ENCODE data around the gene UBQLN4.

UBQLN4 gene

DNA sequence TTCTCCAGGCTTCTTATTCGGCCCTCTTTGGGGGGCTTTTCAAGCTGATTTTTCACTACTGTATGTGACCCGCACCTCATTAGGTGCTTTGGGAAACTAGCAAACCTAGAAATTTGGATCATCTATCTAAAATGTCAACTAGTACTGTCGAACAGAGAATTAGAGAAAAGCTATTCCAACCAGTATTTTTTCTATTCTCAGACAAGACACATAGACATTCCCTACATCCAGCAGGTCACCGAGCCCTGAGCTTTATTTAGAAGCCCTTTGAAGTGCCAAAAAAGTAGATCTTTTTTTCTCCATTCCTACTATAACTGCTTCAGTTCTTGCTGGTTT is 32.5 kb downstream of the UBQLN4 start:
- DNase-seq (ENCODE audit: low read depth, low spot score), result no peak
- H3K27ac ChIP-seq, result no peak overlapping the region

GRCh38 chr1:156020293-156021092 is 33.1 kb downstream of the UBQLN4 start, which contains the start of gene SSR2:
SSR2 (minus strand) TSS chr1:156020951; CDS start chr1:156020167, 784 bp downstream.
- peak within 1 kb of the TSS; percentile 46 for H3K27ac ChIP-seq
- DNase-seq (ENCODE audit: low read depth, low spot score), result peak; percentile 54

DNA sequence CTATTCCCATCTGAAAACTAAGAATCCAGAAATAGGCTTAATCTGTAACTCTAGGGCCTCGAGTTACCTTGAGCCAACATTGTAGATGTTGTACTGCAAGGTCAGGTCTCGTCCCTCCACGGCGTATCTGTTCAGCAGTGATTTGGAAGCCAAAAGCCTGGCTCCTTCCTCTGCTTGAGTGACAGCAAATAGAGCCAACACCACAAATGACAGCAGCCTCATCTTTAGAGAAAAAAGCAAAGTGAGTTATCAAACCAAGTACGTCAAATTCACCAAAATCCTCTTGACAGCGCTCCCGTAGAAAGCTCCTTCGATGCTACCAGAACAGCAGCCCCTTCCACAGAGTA is 33.7 kb downstream of the UBQLN4 start:
- no peak overlapping the region for H3K27ac ChIP-seq
- no peak for DNase-seq (ENCODE audit: low read depth, low spot score)

- DNase-seq (ENCODE audit: low read depth, low spot score), result no peak
- no peak overlapping the region for H3K27ac ChIP-seq
These were observed 38.8 kb downstream of the UBQLN4 start for GRCh38 chr1:156014829-156015228.

DNA sequence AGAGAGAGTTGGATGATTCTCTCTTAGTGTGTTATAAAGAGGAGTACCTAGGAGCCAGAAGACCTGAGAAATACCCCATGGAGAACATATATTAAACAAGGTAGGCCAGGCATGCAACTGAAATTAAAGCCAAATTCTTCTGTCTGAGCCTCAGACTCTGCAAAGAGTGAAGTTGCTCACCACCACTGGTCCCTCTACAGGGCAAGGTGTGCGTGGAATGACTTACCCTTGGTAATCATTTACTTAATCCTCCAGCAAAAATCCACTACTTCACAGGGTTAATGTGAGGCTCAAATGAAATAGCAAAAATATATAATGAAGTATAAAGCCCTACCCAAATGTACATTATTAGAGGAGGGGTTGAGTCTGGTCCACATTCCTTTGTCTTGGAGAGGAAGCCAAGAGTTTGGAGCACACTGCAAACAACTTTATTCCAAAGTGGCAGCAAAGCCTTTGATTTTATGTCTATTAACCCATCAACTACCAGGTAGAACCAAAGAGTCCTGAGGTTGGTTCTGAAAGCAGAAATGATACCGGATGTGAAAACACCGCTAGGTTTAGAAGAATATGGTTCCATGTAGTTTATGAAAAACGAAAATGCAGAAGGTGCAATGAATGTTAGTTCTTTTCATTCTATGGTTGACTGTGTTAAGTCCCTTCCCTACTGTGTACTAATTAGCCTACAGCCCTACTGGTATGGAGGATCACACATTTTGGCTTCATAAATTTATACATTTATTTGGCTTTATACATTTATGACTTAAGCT is 41.4 kb downstream of the UBQLN4 start:
- no peak overlapping the region for H3K27ac ChIP-seq
- DNase-seq (ENCODE audit: low read depth, low spot score), result no peak

- DNase-seq (ENCODE audit: low read depth, low spot score), result no peak
- H3K27ac ChIP-seq, result no peak overlapping the region
These were observed 44.2 kb downstream of the UBQLN4 start for GRCh38 chr1:156009404-156009803.

GRCh38 chr1:156006666-156007376 is 46.8 kb downstream of the UBQLN4 start:
- H3K27ac ChIP-seq, result peak overlapping the region; percentile 37
- DNase-seq (ENCODE audit: low read depth, low spot score), result no peak

- no peak for DNase-seq (ENCODE audit: low read depth, low spot score)
- no peak overlapping the region for H3K27ac ChIP-seq
These were observed 48.6 kb downstream of the UBQLN4 start for GRCh38 chr1:156004843-156005584.

- H3K27ac ChIP-seq, result peak overlapping the region; percentile 71
These were observed 49.7 kb downstream of the UBQLN4 start for GRCh38 chr1:156003923-156004188.

DNA sequence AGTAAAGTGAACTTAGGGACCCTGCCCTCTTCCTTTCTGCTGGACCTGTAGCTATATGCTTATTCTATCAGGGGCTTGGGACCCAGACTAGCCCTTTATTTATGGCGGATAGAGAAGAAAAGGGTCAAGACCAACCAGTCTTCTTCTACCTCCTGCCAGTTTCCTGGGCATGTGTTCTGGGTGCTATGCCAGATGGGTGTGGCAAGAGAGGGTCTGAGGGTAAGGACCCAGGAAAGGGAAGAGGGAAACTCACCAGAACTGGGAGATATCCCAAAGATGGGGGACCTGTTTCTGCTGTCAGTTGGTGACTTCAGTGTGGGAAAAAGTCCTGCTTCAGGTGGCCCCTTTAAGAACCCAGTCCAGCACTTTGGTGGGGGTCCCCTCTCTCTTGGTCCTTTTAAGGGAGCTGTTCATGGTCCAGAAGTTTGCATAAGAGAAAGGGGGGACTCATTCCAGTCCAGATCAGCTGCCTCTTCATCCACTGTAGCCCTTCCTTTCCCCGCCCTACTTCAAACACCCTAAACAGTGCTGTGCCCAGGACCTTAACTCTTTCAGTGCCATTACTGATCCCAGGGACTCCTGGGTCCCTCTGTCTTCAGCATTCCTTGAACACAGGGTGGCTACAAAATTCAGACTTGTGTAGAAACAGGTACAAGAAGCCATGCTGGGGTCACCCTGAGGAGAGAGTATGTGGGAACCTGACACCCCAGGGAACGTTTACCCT is 51.2 kb downstream of the UBQLN4 start:
- DNase-seq (ENCODE audit: low read depth, low spot score), result no peak
- H3K27ac ChIP-seq, result peak overlapping the region; percentile 71

More at GRCh38 chr1:156003923-156004188, 49.7 kb downstream of the UBQLN4 start:
- DNase-seq (ENCODE audit: low read depth, low spot score), result no peak

DNA sequence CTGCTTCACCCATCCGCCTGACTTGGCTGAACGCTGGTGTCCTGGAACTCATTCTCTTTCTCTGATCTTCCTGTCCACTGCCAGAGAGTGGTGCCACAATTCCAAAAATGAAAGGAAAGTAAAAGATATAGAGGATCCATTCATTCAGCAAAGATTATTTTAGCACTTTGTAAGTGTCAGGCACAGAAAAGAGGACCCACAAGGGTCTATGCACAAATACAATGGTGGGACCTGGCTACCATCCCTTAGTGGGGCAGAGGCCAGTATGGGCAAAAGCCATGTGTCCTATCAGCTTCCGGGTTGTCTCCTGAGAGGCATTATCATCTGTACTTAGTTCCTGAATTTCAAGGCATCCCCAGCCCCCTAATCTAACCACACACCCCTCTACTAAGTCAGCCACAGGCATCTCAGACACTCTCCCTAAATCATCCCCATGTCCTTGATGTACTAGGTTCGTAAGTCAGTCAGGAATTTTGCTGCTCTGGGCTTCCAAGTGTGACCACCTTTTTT is 51.9 kb downstream of the UBQLN4 start:
- no peak for DNase-seq (ENCODE audit: low read depth, low spot score)
- H3K27ac ChIP-seq, result no peak overlapping the region

DNA sequence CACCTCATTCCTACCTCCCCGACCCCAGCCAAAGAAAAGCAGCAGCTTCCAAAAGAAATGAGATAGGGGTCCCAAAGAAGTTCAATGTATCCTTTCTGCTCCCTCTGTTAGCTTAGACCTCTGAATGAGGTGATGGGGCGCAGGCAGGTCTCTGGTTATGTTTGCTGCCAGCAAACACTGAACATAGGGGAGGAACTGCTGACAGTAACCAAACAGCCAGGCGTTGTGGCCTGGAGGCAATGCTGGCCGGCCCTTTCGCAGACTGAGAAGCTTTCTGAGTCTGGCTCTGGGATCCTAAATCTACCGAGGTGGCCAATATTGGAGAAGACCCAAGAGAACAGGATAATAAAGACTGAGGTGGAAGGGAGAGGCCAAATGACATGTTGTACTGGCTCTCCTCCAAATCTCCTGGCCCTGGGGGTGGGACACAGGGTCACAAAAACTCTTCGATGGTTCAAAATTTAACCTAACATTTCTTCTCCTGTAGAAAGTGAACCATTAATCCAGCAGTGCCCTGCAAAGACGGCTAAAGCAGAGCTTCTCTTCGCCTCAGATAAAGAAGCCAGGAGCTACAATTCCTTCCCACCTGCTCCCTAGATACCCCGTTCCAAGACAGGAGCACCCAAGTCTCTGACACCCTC is 52.5 kb downstream of the UBQLN4 start:
- H3K27ac ChIP-seq, result no peak overlapping the region
- no peak for DNase-seq (ENCODE audit: low read depth, low spot score)

GRCh38 chr1:155999964-156000363 is 53.6 kb downstream of the UBQLN4 start:
- H3K27ac ChIP-seq, result no peak overlapping the region
- no peak for DNase-seq (ENCODE audit: low read depth, low spot score)

DNA sequence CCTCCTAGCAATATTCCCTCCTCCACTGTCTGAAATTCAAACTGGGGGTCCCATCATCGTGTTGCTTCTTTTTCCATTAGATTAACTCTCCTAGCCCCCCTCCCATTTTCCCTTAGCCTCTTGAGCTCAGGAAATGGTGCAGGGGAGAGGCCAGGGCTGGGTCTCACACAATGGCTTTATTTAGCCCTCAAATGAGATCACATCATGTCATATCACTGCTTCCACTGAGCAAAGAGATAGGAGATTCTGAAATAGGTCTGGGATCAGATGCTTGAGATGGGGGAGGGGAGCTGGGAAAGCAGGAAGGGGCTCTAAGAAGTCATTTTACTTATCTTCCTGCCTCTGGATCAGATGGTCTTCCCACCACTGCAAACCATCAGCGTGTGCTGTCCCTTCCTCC is 57.4 kb downstream of the UBQLN4 start:
- H3K27ac ChIP-seq, result no peak overlapping the region
- no peak for DNase-seq (ENCODE audit: low read depth, low spot score)

GRCh38 chr1:155993595-155993994 is 60.0 kb downstream of the UBQLN4 start:
- H3K27ac ChIP-seq, result no peak overlapping the region
- DNase-seq (ENCODE audit: low read depth, low spot score), result no peak

DNA sequence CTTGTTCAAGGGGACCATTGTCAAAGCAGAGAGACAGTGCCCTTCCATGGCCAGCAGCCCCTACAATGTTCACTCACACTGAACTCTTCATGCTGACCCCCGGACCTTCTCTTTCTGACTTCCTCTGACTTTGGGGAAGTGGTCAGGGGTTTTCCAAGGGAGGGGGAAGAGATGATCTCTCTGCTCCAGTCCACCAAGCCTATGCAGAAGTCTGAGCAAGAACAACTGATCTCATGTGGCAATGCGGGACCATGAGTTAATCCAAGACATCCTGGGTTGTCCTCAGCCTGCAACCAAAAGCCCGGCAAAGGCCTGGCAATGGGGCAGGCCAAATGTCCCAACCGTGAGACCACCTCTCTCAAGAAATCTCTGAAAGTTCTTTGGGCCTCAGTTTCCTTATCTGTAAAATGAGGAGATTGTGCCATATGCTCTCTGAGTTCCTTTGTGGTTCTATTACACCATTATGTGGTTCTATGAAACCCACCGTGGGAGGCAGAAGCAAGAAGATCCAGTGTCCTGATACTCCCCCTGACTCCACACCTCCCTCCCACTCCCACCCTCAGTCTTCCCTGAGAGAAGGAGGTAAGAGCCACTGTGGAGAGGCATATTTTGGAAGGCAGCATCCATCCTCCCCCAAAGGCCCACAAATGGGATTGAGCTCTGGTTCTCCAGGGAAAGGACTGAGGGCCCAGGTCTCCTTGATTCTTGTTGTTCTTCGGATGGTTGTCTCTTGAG is 63.4 kb downstream of the UBQLN4 start:
- no peak overlapping the region for H3K27ac ChIP-seq
- DNase-seq (ENCODE audit: low read depth, low spot score), result no peak

DNA sequence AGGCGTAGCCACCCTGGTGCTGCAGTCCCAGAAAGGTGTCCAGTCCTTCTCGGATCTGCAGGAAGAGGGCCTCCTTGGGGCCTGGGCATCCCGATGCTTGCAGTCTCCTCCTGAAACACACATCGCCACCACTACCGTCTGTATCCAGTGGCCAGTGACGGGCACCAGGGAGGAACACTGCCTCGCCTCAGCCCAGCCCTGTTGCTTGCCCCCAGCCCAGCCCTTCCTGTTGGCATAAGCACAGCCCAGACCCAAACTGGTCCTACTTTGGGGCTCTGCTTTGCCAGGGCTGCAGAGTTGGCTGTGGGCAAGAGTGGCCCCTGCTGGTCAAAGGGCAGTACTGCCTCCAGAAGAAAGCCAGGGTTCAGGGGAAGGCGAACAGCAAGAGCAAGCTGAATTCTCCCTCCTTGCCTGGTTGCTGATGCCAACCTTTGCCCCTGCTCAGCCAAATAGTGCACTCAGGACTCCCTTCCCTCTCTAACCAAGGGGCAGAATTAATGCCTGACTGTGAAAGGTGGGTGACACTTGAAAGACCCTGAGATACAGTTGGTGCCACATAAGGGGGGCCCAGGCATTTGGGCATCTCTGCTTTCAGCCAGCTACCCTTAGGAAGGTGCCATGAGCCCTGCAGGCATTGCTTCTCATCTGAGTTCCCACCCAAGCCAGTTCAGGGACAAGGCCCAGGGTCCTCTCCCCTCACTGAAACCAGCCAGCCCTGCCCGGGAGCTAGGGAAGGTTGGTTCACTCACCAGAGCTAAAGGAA is 64.2 kb downstream of the UBQLN4 start:
- no peak for DNase-seq (ENCODE audit: low read depth, low spot score)
- H3K27ac ChIP-seq, result no peak overlapping the region

Data from epithelial cell of prostate (primary cell).